Measurements from ENCODE around the gene SGK1.

The SGK1 gene

GRCh38 chr6:134132494-134133141, 185.3 kb downstream of the SGK1 start:
- no peak for DNase-seq (ENCODE audit: low read depth in 1 of 2, low spot score in 1 of 2)

- DNase-seq (ENCODE audit: low read depth in 1 of 2, low spot score in 1 of 2), result no peak
These were observed 186.3 kb downstream of the SGK1 start for GRCh38 chr6:134131530-134132139.

GRCh38 chr6:134128146-134128545, 189.8 kb downstream of the SGK1 start:
- no peak for DNase-seq (ENCODE audit: low read depth in 1 of 2, low spot score in 1 of 2)

- DNase-seq (ENCODE audit: low read depth in 1 of 2, low spot score in 1 of 2), result peak in 1 of 2 donors; percentile 6
These were observed 194.2 kb downstream of the SGK1 start for GRCh38 chr6:134123666-134124208.

GRCh38 chr6:134122775-134123174, 195.1 kb downstream of the SGK1 start:
- DNase-seq (ENCODE audit: low read depth in 1 of 2, low spot score in 1 of 2), result no peak

- no peak for DNase-seq (ENCODE audit: low read depth in 1 of 2, low spot score in 1 of 2)
These were observed 198.4 kb downstream of the SGK1 start for GRCh38 chr6:134119486-134119885.
